Measurements from ENCODE around the gene FAM241A.

FAM241A gene

GRCh38 chr4:112213091-112213490, 67.8 kb downstream of the FAM241A start:
- H3K27me3 ChIP-seq (ENCODE audit: control insufficient read depth, insufficient read depth, low read length), result no peaks in the 10 kb centered on the region
- no peaks in the 10 kb centered on the region for H3K36me3 ChIP-seq (ENCODE audit: control insufficient read depth, insufficient read depth, low read length)
- no peak overlapping the region for H3K27ac ChIP-seq (ENCODE audit: low read depth, low read length)
- no peaks in the 10 kb centered on the region for H3K4me1 ChIP-seq (ENCODE audit: control insufficient read depth, insufficient read depth, low read length)
- H3K4me3 ChIP-seq (ENCODE audit: low read length), result no peak overlapping the region
- no peak overlapping the region for H3K9ac ChIP-seq (ENCODE audit: low read length)

- Histone ChIP-seq H3K27ac (ENCODE audit: low read depth, low read length) (no peak overlapping the region), H3K27me3 (ENCODE audit: control insufficient read depth, insufficient read depth, low read length) (no peaks in the 10 kb centered on the region), H3K4me3 (ENCODE audit: low read length) (no peak overlapping the region), H3K9ac (ENCODE audit: low read length) (no peak overlapping the region), H3K4me1 (ENCODE audit: control insufficient read depth, insufficient read depth, low read length) (no peaks in the 10 kb centered on the region), H3K36me3 (ENCODE audit: control insufficient read depth, insufficient read depth, low read length) (no peaks in the 10 kb centered on the region)
Observed at GRCh38 chr4:112213856-112214255, 68.6 kb downstream of the FAM241A start.

GRCh38 chr4:112214390-112215264, 69.4 kb downstream of the FAM241A start:
- no peaks in the 10 kb centered on the region for H3K4me1 ChIP-seq (ENCODE audit: control insufficient read depth, insufficient read depth, low read length)
- no peak overlapping the region for H3K27ac ChIP-seq (ENCODE audit: low read depth, low read length)
- no peak overlapping the region for H3K4me3 ChIP-seq (ENCODE audit: low read length)
- no peaks in the 10 kb centered on the region for H3K27me3 ChIP-seq (ENCODE audit: control insufficient read depth, insufficient read depth, low read length)
- no peaks in the 10 kb centered on the region for H3K36me3 ChIP-seq (ENCODE audit: control insufficient read depth, insufficient read depth, low read length)
- H3K9ac ChIP-seq (ENCODE audit: low read length), result no peak overlapping the region

- Histone ChIP-seq H3K27me3 (ENCODE audit: control insufficient read depth, insufficient read depth, low read length) (no peaks in the 10 kb centered on the region), H3K9ac (ENCODE audit: low read length) (no peak overlapping the region), H3K4me1 (ENCODE audit: control insufficient read depth, insufficient read depth, low read length) (no peaks in the 10 kb centered on the region), H3K36me3 (ENCODE audit: control insufficient read depth, insufficient read depth, low read length) (no peaks in the 10 kb centered on the region), H3K27ac (ENCODE audit: low read depth, low read length) (no peak overlapping the region), H3K4me3 (ENCODE audit: low read length) (no peak overlapping the region)
Observed at GRCh38 chr4:112219826-112220366, 74.6 kb downstream of the FAM241A start.

- H3K36me3 ChIP-seq (ENCODE audit: control insufficient read depth, insufficient read depth, low read length), result no peaks in the 10 kb centered on the region
- H3K9ac ChIP-seq (ENCODE audit: low read length), result no peak overlapping the region
- no peaks in the 10 kb centered on the region for H3K27me3 ChIP-seq (ENCODE audit: control insufficient read depth, insufficient read depth, low read length)
- H3K4me3 ChIP-seq (ENCODE audit: low read length), result no peak overlapping the region
- no peaks in the 10 kb centered on the region for H3K4me1 ChIP-seq (ENCODE audit: control insufficient read depth, insufficient read depth, low read length)
- H3K27ac ChIP-seq (ENCODE audit: low read depth, low read length), result no peak overlapping the region
Observed at GRCh38 chr4:112222219-112222955, 77.1 kb downstream of the FAM241A start.

GRCh38 chr4:112225157-112225556, 79.9 kb downstream of the FAM241A start:
- H3K36me3 ChIP-seq (ENCODE audit: control insufficient read depth, insufficient read depth, low read length), result no peaks in the 10 kb centered on the region
- no peak overlapping the region for H3K9ac ChIP-seq (ENCODE audit: low read length)
- H3K27ac ChIP-seq (ENCODE audit: low read depth, low read length), result no peak overlapping the region
- H3K4me3 ChIP-seq (ENCODE audit: low read length), result no peak overlapping the region
- no peaks in the 10 kb centered on the region for H3K27me3 ChIP-seq (ENCODE audit: control insufficient read depth, insufficient read depth, low read length)
- peaks cover 1% of the 10 kb centered on the region for H3K4me1 ChIP-seq (ENCODE audit: control insufficient read depth, insufficient read depth, low read length)

- H3K4me1 ChIP-seq (ENCODE audit: control insufficient read depth, insufficient read depth, low read length), result peaks cover 5% of the 10 kb centered on the region
- peak overlapping the region; percentile 96 for H3K9ac ChIP-seq (ENCODE audit: low read length)
- H3K36me3 ChIP-seq (ENCODE audit: control insufficient read depth, insufficient read depth, low read length), result no peaks in the 10 kb centered on the region
- peak overlapping the region; percentile 96 for H3K27ac ChIP-seq (ENCODE audit: low read depth, low read length)
- peak overlapping the region; percentile 86 for H3K4me3 ChIP-seq (ENCODE audit: low read length)
- no peaks in the 10 kb centered on the region for H3K27me3 ChIP-seq (ENCODE audit: control insufficient read depth, insufficient read depth, low read length)
Observed at GRCh38 chr4:112230879-112231778, 85.9 kb downstream of the FAM241A start.

GRCh38 chr4:112231779-112232713, 86.8 kb downstream of the FAM241A start, which contains the start of gene AP1AR:
Gene AP1AR, plus strand, starts transcription at chr4:112231787. Its CDS starts 305 bp downstream, at chr4:112232092.
- peak within 1 kb of the TSS; percentile 86 for H3K4me3 ChIP-seq (ENCODE audit: low read length)
- no peaks in the 10 kb centered on the region for H3K36me3 ChIP-seq (ENCODE audit: control insufficient read depth, insufficient read depth, low read length)
- peaks cover 5% of the 10 kb centered on the region for H3K4me1 ChIP-seq (ENCODE audit: control insufficient read depth, insufficient read depth, low read length)
- H3K27ac ChIP-seq (ENCODE audit: low read depth, low read length), result peak within 1 kb of the TSS; percentile 96
- H3K9ac ChIP-seq (ENCODE audit: low read length), result peak within 1 kb of the TSS; percentile 96
- no peaks in the 10 kb centered on the region for H3K27me3 ChIP-seq (ENCODE audit: control insufficient read depth, insufficient read depth, low read length)

GRCh38 chr4:112234952-112235609, 89.8 kb downstream of the FAM241A start:
- Histone ChIP-seq H3K36me3 (ENCODE audit: control insufficient read depth, insufficient read depth, low read length) (no peaks in the 10 kb centered on the region), H3K27ac (ENCODE audit: low read depth, low read length) (no peak overlapping the region), H3K4me1 (ENCODE audit: control insufficient read depth, insufficient read depth, low read length) (peaks cover 5% of the 10 kb centered on the region), H3K4me3 (ENCODE audit: low read length) (no peak overlapping the region), H3K27me3 (ENCODE audit: control insufficient read depth, insufficient read depth, low read length) (no peaks in the 10 kb centered on the region), H3K9ac (ENCODE audit: low read length) (no peak overlapping the region)

- no peak overlapping the region for H3K9ac ChIP-seq (ENCODE audit: low read length)
- no peak overlapping the region for H3K4me3 ChIP-seq (ENCODE audit: low read length)
- H3K27me3 ChIP-seq (ENCODE audit: control insufficient read depth, insufficient read depth, low read length), result no peaks in the 10 kb centered on the region
- H3K36me3 ChIP-seq (ENCODE audit: control insufficient read depth, insufficient read depth, low read length), result no peaks in the 10 kb centered on the region
- H3K4me1 ChIP-seq (ENCODE audit: control insufficient read depth, insufficient read depth, low read length), result peaks cover 2% of the 10 kb centered on the region
- H3K27ac ChIP-seq (ENCODE audit: low read depth, low read length), result no peak overlapping the region
Observed at GRCh38 chr4:112236040-112236439, 90.8 kb downstream of the FAM241A start.

- H3K36me3 ChIP-seq (ENCODE audit: control insufficient read depth, insufficient read depth, low read length), result no peaks in the 10 kb centered on the region
- H3K27ac ChIP-seq (ENCODE audit: low read depth, low read length), result no peak overlapping the region
- H3K4me3 ChIP-seq (ENCODE audit: low read length), result no peak overlapping the region
- no peaks in the 10 kb centered on the region for H3K4me1 ChIP-seq (ENCODE audit: control insufficient read depth, insufficient read depth, low read length)
- no peaks in the 10 kb centered on the region for H3K27me3 ChIP-seq (ENCODE audit: control insufficient read depth, insufficient read depth, low read length)
- H3K9ac ChIP-seq (ENCODE audit: low read length), result no peak overlapping the region
Observed at GRCh38 chr4:112238833-112239232, 93.6 kb downstream of the FAM241A start.
